GDM1 (cell line): Measurements from ENCODE around the gene HOXA13.

Experiments
- DNase-seq: peaks from one replicate; lab custom pipeline; 2025; lab: John Stamatoyannopoulos, UW

HOXA13 gene

GRCh38 chr7:27237735-27238334 is 37.9 kb upstream of the HOXA13 start:
- peak; percentile 16 for DNase-seq

DNA sequence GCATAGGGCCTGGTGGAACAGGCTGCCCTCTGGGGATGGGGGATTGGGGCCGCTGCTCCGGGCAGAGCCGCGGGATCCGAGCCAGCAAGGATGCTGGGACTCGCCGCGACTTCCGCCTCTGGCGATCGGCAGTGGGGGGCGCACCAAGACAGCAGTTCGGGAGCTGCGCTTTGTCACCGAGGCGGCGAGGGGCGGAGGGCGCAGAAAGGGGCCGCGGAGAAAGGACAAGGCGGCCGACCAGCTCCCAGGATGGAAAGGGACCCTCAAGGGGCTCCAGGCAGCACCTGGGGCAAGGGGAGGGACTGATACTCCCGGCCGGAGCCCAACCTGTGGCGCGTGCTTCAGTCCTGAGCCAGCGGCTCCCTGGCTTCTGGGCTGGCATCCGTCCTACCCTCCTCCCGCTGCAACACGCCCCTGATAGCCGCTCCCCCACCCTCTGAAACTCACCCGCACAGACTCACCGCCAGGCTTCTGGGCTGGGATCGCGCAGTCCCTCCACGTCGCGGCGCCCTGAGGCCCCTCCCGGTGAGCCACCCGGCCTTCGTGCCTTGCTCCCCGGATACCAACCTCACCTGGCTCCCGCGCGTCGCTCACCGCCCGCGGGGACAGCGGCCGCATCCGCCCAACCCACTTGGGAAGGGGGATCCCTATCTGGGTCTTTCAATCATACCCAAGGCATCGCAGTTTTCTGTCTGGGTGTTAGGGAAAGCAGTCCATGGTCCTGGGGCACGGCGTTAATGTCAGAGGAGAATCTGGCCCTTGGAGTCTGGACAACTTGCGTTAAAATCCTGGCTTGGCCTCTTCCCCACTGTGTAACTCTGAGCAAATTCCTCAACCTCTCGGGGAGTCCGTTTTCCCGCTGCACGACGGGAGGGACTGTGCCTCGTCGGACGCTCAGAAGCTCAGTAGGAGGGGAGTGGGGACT is 35.8 kb upstream of the HOXA13 start:
- DNase-seq, result peak; percentile 16

DNA sequence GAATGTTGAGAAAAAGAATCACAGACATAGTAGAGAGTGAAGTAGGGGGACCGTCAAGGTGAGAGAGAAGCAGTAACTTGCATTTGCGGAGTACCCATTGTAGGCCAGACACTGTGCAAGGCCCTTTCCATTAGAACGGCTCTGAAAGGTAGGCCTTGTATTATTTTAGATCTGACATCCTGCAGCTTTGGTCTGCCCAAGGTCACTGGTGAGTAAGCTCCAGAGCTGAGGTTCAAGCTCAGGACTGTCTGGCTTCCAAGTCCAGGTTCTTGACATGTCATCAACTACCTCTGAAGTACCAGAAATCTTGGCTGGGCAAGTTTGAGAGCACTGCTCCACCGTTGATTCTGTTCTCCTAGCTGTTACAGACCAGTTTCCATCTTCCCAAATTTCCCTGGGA is 29.6 kb upstream of the HOXA13 start:
- no peak for DNase-seq

- DNase-seq, result no peak
Observed at GRCh38 chr7:27224983-27225934, 25.4 kb upstream of the HOXA13 start.

GRCh38 chr7:27223941-27224575 is 24.2 kb upstream of the HOXA13 start:
- DNase-seq, result no peak

GRCh38 chr7:27221201-27221797 is 21.4 kb upstream of the HOXA13 start:
- no peak for DNase-seq

DNA sequence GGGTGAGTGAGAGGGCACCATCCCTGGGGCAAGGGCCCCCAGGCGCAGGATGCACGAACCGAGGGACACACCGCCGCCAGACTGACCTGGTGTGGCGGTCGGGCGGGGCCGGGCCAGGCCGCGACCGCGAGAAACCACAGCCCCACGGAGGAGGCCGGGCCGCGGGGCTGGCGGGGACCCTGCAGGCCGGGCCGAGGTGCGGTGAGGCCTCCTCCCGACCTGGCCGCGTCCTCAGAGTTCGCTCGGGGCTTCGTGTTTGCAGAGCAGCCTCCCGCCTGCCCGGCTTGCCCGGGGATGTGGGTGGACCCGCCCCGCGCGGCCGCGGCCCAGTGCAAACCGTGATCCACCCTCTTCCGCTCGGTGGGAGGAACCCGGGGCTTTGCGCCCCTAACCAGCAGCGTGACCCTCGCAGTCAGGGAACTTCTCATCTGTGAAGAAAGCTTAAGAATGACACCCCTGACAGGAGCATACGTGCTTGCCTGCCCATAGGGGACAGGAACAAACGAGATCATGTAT is 20.6 kb upstream of the HOXA13 start:
- DNase-seq, result no peak

- no peak for DNase-seq
Observed at GRCh38 chr7:27219821-27220220, 19.9 kb upstream of the HOXA13 start.

GRCh38 chr7:27217951-27218350 is 18.1 kb upstream of the HOXA13 start:
- DNase-seq, result no peak

DNA sequence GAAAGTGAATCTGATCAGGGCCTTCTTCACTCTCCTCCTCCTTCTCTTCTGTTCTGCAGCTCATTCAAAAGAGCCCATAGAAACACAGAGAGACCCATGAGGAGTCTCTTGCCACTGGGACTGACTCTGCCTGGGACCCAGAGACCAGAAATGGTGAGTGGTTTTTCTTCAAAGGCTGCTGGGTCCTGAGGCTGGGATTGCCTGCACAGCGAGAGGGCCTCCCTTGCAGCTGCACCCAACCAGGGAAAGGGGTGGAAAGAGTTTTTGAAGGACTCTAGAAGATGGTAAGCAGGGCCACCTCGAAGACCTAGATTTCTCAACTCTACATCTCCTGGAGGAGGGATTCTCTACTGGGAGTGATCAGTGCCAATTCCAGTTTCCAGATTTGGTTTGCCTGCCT is 15.5 kb upstream of the HOXA13 start:
- no peak for DNase-seq

- DNase-seq, result no peak
Observed at GRCh38 chr7:27214239-27214950, 14.5 kb upstream of the HOXA13 start.

DNA sequence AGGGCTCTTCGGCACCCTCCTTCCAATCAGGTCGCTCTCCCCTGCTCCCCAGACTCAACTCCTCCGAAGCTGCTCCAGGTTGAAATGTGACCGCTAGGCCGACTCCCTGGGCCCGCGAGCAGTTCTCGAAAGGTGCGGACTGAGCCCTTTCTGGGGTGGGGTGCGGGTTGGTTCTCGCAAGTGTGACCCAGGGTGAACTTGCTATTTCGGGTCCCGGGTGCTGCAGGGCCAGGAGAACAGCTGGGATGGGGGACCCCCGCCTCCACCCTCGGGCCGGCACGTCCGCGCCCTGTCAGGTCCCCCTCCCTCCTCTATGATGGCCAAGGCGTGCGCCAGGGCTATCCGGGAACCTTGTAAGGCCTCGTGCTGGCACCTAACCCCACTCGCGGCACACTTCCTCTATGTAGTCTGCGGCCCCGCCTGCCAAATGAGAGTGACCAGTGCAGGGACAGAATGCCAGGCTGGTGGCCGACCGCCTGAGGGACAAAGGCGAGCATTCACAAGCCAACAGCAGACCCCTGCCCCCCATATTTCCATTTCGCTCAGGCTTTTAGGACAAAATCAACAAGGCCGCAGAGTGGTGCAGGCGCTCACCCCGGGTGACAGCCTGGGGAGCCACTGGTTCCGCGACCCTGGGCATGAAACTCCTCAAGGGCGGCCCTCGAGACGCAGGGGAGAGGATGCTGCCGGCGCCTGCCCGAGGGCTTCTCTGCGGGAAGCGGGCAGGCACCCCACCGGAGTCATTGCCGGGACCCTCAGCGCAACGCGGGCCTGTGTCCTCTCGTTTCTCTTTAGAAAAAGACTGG is 13.7 kb upstream of the HOXA13 start:
- no peak for DNase-seq

GRCh38 chr7:27212497-27213432 is 12.9 kb upstream of the HOXA13 start:
- no peak for DNase-seq

DNA sequence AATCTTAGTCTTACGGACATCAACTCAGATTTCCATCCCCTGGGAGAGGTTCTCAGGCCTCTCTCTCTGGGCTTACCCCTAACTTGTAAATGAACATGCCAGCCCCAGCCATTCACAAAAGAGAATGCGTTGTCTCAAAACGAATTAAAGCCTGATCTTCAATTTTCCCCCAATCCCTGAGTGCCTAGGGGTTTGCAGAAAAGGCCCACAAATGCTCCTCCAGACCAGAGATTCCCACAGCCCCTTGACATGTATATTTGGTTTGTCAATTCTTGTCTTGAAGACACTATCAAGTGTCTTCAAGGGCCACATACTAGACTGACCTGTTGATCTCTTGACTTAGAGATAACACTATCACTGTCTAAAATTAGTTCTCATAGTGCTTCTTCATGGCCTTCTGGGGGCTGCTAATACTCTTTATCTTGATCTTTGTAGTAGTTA is 11.9 kb upstream of the HOXA13 start:
- DNase-seq, result no peak

DNA sequence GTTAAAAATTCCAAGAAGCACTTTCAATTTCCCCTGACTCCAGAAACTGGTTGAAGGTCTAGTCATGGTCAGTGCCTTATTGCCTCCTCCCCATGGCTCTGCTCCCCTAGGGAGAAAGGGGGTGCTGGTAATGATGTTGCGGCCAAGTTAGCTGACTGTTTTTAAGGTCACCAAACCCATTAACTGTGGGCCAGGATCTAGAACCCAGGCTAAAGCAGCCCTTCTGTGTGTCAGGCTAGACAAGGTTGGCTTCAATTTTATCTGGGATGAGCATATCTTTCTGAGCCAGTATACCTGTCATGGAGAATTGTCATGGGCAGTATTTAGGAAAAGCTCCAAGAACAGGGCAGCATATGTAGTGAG is 11.2 kb upstream of the HOXA13 start:
- DNase-seq, result no peak

- DNase-seq, result no peak
Observed at GRCh38 chr7:27210441-27211083, 10.7 kb upstream of the HOXA13 start.

GRCh38 chr7:27209933-27210440 is 10.1 kb upstream of the HOXA13 start:
- no peak for DNase-seq

- DNase-seq, result no peak
Observed at GRCh38 chr7:27208998-27209397, 9.1 kb upstream of the HOXA13 start.
